SK-N-SH treated with all-trans-retinoic acid at 6 μM for 48 hours (cell line): ENCODE data around the gene EPB41L4A.

Experiments used
- ARNTL ChIP-seq: fragments of 450-650 bp; formaldehyde crosslinking; IDR thresholded peaks from 2 replicates; pipeline ENCODE4 v1.5.0; 2020; ENCODE audit warnings: low read depth, mild to moderate bottlenecking, moderate library complexity, borderline replicate concordance
- ESRRG ChIP-seq: fragments of 250-450 bp; sonication (Bioruptor Pico); IDR thresholded peaks from 2 replicates; pipeline ENCODE4 v1.6.1; 2021; ENCODE audit warnings: mild to moderate bottlenecking
- RARB ChIP-seq: fragments of 250-450 bp; sonication (Bioruptor Pico); IDR thresholded peaks from 2 replicates; pipeline ENCODE4 v1.8.0; 2021; ENCODE audit warnings: mild to moderate bottlenecking, moderate library complexity
- SNAI2 ChIP-seq: fragments of 250-450 bp; sonication (Bioruptor Pico); IDR thresholded peaks from 2 replicates; pipeline ENCODE4 v1.5.0; 2020; ENCODE audit warnings: mild to moderate bottlenecking, moderate library complexity
- ZFP3 ChIP-seq: fragments of 250-450 bp; sonication (Bioruptor Pico); IDR thresholded peaks from 2 replicates; pipeline ENCODE4 v1.5.0; 2020; ENCODE audit warnings: mild to moderate bottlenecking, moderate library complexity
- ZFP30 ChIP-seq: fragments of 450-650 bp; formaldehyde crosslinking; IDR thresholded peaks from 2 replicates; pipeline ENCODE4 v1.5.0; 2022; ENCODE audit warnings: mild to moderate bottlenecking, moderate library complexity
- ZNF565 ChIP-seq: fragments of 450-650 bp; formaldehyde crosslinking; conservative IDR thresholded peaks from 2 replicates; pipeline ENCODE4 v1.5.0; 2020; ENCODE audit warnings: low read depth, mild to moderate bottlenecking, moderate library complexity
- ZNF70 ChIP-seq: fragments of 450-650 bp; formaldehyde crosslinking; IDR thresholded peaks from 2 replicates; pipeline ENCODE4 v1.5.0; 2020; ENCODE audit warnings: mild to moderate bottlenecking, moderate library complexity
- TF ChIP-seq, protein P1 (sequence below): fragments of 250-450 bp; sonication (Bioruptor Pico); IDR thresholded peaks from 2 replicates; pipeline ENCODE4 v1.8.0; 2020; ENCODE audit warnings: mild to moderate bottlenecking, moderate library complexity, borderline replicate concordance
- TF ChIP-seq, protein P2 (sequence below): fragments of 250-450 bp; sonication (Bioruptor Pico); IDR thresholded peaks from 2 replicates; pipeline ENCODE4 v1.5.1; 2020; ENCODE audit warnings: low read depth, mild to moderate bottlenecking, moderate library complexity

DNA sequence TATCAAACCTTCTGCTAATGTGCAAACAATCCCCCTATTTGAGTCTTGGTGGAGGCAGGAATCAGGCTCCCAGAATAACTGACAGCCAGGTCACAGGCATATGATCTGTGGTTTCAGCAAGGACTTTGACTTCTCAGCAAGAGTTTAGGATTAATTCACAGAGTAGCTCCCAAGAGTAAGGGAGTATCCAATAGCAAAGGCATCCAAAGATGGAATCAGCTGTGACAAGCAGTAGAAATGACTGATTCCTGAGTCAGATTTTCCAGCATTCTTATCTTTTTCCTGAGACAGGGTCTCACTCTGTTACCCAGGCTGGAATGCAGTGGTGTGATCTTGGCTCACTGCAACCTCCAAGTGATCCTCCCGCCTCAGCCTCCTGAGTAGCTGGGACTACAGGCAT, 108.3 kb downstream of the EPB41L4A start:
- TF ChIP-seq, protein P1, sequence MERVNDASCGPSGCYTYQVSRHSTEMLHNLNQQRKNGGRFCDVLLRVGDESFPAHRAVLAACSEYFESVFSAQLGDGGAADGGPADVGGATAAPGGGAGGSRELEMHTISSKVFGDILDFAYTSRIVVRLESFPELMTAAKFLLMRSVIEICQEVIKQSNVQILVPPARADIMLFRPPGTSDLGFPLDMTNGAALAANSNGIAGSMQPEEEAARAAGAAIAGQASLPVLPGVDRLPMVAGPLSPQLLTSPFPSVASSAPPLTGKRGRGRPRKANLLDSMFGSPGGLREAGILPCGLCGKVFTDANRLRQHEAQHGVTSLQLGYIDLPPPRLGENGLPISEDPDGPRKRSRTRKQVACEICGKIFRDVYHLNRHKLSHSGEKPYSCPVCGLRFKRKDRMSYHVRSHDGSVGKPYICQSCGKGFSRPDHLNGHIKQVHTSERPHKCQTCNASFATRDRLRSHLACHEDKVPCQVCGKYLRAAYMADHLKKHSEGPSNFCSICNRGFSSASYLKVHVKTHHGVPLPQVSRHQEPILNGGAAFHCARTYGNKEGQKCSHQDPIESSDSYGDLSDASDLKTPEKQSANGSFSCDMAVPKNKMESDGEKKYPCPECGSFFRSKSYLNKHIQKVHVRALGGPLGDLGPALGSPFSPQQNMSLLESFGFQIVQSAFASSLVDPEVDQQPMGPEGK (CRISPR knock-in tag): no peak
- no peak for TF ChIP-seq SNAI2
- no peak for TF ChIP-seq RARB (CRISPR knock-in tag)
- no peak for TF ChIP-seq ZNF70 (CRISPR knock-in tag)
- TF ChIP-seq ZNF565 (CRISPR knock-in tag): no peak
- TF ChIP-seq ARNTL (CRISPR knock-in tag): no peak
- no peak for TF ChIP-seq ESRRG (CRISPR knock-in tag)
- no peak for TF ChIP-seq ZFP30 (CRISPR knock-in tag)
- TF ChIP-seq, protein P2, sequence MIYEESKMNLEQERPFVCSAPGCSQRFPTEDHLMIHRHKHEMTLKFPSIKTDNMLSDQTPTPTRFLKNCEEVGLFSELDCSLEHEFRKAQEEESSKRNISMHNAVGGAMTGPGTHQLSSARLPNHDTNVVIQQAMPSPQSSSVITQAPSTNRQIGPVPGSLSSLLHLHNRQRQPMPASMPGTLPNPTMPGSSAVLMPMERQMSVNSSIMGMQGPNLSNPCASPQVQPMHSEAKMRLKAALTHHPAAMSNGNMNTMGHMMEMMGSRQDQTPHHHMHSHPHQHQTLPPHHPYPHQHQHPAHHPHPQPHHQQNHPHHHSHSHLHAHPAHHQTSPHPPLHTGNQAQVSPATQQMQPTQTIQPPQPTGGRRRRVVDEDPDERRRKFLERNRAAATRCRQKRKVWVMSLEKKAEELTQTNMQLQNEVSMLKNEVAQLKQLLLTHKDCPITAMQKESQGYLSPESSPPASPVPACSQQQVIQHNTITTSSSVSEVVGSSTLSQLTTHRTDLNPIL (CRISPR knock-in tag): no peak
- no peak for TF ChIP-seq ZFP3 (CRISPR knock-in tag)
